ENCODE data around the gene NPC1.

The NPC1 gene

DNA sequence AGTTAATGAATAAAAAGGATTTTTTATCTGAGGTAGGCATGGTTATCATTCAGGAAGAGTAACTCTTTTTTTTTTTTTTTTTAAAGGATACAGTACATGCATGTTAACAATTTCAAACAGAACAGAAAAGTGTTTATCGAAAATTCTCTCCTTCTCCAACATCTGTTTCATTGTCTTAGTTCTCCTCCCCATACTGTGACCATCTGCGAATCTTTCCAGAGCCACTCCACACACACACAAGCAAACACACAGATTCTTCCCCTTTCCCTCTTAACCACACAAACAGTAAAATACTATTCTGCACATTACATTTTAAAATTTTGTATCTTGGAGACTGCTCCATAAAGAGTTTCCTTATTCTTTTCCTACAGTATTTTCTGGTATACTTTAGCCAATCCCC lies 38.0 kb downstream of the NPC1 start:
- no peak for DNase-seq (ENCODE audit: low spot score)

DNA sequence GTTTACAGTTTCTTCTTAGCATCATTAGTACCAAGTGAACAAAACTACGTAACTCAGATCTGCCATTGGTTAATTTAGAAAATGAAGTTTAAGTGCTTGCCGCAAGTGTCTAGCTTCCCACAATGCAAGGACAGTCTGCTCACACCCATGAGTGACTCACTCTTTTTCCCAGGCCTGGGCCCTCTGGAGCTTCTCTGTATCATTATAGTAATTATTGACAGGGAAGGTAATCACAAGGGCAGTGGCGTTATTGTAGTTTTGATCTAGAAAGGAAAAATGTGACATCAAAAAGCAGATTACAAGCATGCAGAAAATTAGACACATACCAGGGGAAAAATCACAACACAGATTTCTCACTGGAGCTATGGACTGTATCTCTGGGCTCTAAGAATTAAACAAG lies 38.5 kb downstream of the NPC1 start:
- no peak for DNase-seq (ENCODE audit: low spot score)

GRCh38 chr18:23547306-23547705 lies 39.0 kb downstream of the NPC1 start:
- no peak for DNase-seq (ENCODE audit: low spot score)

DNA sequence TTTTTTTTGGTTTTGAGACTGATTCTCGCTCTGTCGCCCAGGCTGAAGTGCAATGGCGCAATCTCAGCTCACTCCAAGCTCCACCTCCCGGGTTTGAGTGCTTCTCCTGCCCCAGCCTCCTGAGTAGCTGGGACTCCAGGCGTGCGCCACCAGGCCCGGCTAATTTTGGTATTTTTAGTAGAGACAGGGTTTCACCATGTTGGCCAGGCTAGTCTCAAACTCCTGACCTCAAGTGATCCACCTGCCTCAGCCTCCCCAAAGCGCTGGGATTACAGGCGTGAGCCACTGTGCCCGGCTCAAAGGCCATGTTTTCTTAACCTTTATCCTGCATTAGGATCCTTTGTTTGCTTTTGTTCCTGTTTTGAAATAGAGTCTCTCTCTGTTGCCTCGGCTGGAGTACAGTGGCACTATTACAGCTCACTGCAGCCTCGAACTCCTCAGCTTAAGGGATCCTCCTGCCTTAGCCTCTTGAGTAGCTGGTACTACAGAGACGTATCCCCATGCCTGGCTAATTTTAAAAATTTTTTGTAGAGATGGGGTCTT lies 41.0 kb downstream of the NPC1 start:
- no peak for DNase-seq (ENCODE audit: low spot score)

DNA sequence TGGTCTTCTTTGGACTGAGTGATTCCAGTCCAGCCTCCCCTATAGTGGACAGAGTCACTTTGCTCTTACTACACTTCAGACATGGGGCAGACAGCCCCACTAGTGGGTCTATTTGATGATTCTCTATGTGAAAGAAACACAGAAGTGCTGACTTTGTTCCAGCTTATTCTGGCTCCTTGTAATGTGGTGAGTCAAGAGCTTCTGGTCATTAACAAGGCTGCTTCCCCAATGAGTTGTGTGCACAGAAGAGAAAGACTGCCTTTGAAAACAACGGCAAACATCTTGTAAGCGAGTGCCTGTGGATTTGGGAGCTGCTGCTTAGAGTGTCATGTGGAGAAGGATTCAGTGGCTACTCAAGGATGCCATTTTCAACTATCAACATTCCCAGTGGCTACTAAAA lies 43.8 kb downstream of the NPC1 start:
- DNase-seq (ENCODE audit: low spot score) = no peak

DNA sequence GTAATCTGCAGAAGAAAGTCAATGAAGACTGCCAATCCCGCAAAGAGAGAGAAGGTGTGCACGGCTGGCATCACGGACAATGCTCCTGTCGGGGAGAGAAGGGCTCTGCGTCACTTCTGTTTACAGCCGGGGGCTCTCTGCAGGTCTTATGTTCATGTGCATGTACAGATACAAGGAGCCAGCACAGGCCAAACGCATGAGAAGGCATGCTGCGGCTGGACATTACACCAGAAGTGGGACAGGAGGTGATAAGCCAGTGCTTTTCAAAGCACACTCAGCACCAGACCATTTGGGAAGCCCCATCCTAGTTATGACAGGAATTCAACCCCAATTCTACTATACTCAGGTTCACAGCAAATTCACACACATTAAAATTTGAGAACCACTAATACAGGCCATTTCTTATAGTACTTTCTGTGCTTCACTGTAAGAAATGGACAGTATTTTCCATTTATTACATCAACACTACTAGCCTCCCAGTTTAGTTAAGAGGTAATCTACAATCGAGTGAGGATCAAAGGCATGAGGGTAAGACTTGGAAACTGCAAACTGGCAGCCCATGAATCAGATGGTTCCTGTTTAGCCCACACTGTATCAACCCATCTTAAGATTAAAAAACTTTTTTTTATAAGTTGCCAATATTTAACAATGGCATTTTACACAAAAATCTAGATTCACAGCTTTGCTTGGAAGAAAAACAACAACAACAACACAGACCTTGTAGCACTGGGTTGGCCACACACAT lies 44.8 kb downstream of the NPC1 start:
- no peak for DNase-seq (ENCODE audit: low spot score)

GRCh38 chr18:23540867-23541266 lies 45.4 kb downstream of the NPC1 start:
- no peak for DNase-seq (ENCODE audit: low spot score)

GRCh38 chr18:23539911-23540525 lies 46.3 kb downstream of the NPC1 start:
- no peak for DNase-seq (ENCODE audit: low spot score)

DNA sequence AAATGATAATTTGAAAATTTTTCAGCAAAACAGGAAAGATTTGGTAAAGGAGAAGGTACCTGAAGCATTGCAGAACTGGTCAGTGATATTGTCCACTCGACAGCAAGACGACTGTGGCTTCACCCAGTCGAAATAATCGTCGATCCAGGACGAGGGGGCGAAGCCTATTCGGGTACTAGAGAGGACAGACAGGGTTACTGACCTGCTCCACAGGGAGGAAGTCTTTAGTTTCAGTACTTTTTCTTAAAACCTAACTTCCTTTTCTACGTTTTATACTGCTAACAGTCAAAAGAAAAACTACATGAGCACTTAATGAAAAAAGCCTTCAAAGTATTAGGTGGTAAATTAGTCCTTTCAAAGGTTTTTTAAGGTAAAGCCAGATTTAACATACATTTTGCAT lies 47.0 kb downstream of the NPC1 start:
- DNase-seq (ENCODE audit: low spot score) = no peak

GRCh38 chr18:23538870-23539269 lies 47.4 kb downstream of the NPC1 start:
- no peak for DNase-seq (ENCODE audit: low spot score)

DNA sequence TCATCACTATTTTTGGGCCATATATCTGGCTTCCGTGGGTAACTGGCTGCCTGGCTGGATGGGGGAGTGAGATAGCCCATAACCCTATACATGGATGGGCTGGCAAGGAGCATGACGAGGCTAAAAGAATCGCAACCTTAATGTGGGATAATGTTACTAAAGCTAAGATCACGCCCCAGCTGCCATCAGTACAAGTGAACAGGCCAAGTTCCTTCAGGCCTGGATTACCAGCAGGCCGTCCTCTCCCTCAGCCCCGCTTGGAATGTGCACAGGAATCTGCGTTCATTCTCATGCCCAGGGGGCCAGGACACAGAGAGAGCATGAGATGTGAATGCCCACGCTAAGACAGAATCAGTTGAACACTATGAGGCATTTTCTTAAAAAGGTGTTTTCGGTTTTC lies 48.3 kb downstream of the NPC1 start:
- DNase-seq (ENCODE audit: low spot score) = no peak

GRCh38 chr18:23537274-23537673 lies 49.0 kb downstream of the NPC1 start:
- DNase-seq (ENCODE audit: low spot score) = no peak

DNA sequence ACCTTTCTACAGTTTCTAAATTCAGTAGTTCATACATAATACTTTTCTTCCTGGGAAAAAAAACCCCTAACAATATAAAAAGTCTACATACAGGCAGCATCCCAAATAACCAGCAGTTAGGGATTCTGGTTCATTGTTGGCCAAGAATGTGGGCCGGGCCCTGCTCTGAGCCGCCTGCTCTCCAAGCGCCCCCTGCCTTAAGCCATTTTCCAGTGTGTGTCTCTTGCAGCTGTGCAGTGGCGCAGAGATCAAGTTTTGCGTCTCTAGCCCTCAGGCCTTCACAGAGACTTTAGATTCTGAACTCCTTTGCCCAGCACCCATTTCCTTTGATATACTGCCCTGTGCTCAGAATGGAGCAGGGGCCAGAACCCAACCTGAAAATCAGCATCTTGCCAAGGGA lies 50.1 kb downstream of the NPC1 start:
- no peak for DNase-seq (ENCODE audit: low spot score)

GRCh38 chr18:23534276-23534675 lies 52.0 kb downstream of the NPC1 start:
- no peak for DNase-seq (ENCODE audit: low spot score)

- DNase-seq (ENCODE audit: low spot score) = no peak
Measured at GRCh38 chr18:23532848-23533247, 53.5 kb downstream of the NPC1 start.

DNA sequence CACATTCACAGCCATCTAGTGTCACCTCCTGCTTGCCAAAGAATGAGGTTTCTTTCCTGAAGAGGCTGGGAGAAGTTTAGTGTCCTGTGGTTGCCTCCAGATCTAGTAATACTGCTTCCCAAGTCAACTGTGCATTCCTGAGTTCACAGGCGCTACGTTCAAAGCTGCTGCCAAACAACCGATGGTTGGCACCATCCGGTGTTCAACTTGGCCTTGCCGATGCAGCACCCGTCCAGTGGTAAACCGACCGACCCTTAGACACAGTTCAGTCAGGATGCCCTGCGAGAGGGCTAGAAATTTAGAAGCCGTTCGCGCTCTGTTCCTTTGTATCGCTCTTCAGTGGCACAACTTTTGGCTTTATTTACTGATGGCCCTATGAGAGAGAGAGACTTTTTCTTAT lies 54.4 kb downstream of the NPC1 start:
- DNase-seq (ENCODE audit: low spot score) = no peak

GRCh38 chr18:23530195-23530594 lies 56.1 kb downstream of the NPC1 start:
- no peak for DNase-seq (ENCODE audit: low spot score)

DNA sequence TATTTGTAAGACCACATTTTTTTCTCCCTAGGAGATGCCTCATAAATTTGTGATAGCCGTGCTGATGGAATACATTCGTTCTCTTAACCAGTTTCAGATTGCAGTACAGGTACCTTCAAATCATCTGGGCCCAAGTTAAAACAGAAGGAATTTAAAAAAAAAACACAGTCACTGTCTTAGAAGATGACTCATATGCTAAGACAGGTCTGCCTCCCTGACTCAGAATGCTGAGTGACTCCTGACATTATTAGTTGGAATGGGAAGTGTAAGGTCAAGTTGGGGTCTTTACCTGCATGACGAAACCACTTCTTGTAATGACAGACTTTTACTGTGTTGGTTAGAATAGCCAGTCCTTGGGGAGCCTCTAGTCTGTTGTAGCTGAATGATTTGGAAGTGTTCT lies 56.7 kb downstream of the NPC1 start:
- peak; percentile 12 for DNase-seq (ENCODE audit: low spot score)

GRCh38 chr18:23528580-23529472 lies 57.5 kb downstream of the NPC1 start:
- no peak for DNase-seq (ENCODE audit: low spot score)

GRCh38 chr18:23526501-23527063 lies 59.7 kb downstream of the NPC1 start:
- DNase-seq (ENCODE audit: low spot score) = no peak

DNA sequence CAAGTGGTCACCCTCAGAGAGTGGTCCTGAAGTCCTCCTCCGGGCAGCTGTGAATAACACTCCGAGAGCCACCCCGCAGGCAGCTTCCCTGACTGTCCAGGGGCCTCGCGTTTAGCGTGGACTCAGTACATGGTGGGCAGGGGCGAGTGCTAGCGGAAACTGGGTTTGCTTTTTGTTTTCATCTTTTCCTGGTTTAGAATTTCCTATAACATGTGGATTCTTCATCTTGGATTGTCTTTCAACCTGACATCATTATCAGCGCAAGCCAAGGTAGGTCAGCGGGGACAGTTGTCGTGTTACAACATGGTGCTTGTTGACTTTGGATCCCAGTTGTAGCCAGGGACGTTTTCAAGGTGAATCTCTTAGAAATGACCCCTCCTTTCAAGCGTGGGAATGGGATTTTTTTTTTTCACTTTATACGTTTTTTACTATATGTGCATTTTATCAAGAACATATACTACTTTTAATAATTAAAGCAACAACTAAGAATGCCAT lies 62.0 kb downstream of the NPC1 start:
- no peak for DNase-seq (ENCODE audit: low spot score)
